ENCODE measurements around the gene AZU1.

DNA sequence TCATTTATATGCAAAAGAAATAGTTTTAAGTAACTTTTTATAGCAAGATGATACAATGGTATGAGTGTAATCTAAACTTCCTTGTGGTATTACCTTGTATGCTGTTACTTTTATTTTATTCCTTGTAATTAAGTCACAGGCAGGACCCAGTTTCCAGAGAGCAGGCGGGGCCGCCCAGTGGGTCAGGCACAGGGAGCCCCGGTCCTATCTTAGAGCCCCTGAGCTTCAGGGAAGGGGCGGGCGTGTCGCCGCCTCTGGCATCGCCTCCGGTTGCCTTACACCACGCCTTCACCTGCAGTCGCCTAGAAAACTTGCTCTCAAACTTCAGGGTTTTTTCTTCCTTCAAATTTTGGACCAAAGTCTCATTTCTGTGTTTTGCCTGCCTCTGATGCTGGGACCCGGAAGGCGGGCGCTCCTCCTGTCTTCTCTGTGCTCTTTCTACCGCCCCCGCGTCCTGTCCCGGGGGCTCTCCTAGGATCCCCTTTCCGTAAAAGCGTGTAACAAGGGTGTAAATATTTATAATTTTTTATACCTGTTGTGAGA is 16.1 kb upstream of the AZU1 start:
- no peak for TF ChIP-seq POLR2A (IDR thresholded peaks at IDR 0.05)
- no peak for TF ChIP-seq POLR2AphosphoS5 (IDR thresholded peaks at IDR 0.05)

Data from sigmoid colon (tissue), 4 donors.